ENCODE data around the gene ZNHIT2.

GRCh38 chr11:65129649-65130441 is 12.3 kb upstream of the ZNHIT2 start:
- TF ChIP-seq SP1 (IDR thresholded peaks at IDR 0.05): no peak
- no peak for TF ChIP-seq NFRKB (IDR thresholded peaks at IDR 0.05)
- TF ChIP-seq SUZ12 (IDR thresholded peaks at IDR 0.05): no peak
- TF ChIP-seq HDGF (IDR thresholded peaks at IDR 0.05; ENCODE audit: borderline replicate concordance): no peak
- TF ChIP-seq L3MBTL2 (conservative IDR thresholded peaks at IDR 0.05): no peak
- TF ChIP-seq FOXM1 (IDR thresholded peaks at IDR 0.05; ENCODE audit: borderline replicate concordance): no peak
- TF ChIP-seq TARDBP (IDR thresholded peaks at IDR 0.05): no peak
- no peak for TF ChIP-seq FOXA1 (IDR thresholded peaks at IDR 0.05)
- no peak for TF ChIP-seq PKNOX1 (IDR thresholded peaks at IDR 0.05)
- TF ChIP-seq CTBP1 (IDR thresholded peaks at IDR 0.05; ENCODE audit: borderline replicate concordance): no peak
- no peak for TF ChIP-seq ZNF384 (IDR thresholded peaks at IDR 0.05)

Data from HEK293T (cell line).